ENCODE measurements around the gene HIPK2. TPM values are rescaled to one million over a fixed set of nuclear protein-coding genes. Genes with fewer than 3 reads are reported as not detected.

Gene HIPK2
- total RNA-seq, 4 donors from 2014 or later = 16.6 to 60.2 (median 35.1) TPM

- TF ChIP-seq CTCF (IDR thresholded peaks at IDR 0.05) (no peak), POLR2A (IDR thresholded peaks at IDR 0.05) (no peak)
- Histone ChIP-seq H3K4me1 (peaks cover 0 to 6% (median 3%) of the 10 kb centered on the region in 4 donors), H3K9me3 (no peaks in the 10 kb centered on the region), H3K36me3 (peaks cover 0 to 7% (median 0%) of the 10 kb centered on the region in 3 donors), H3K27me3 (no peaks in the 10 kb centered on the region), H3K4me3 (no peak overlapping the region), H3K27ac (no peak overlapping the region)
- DNase-seq = no peak
Observed at GRCh38 chr7:139640681-139641080, 137.1 kb downstream of the HIPK2 start.

- TF ChIP-seq POLR2A (IDR thresholded peaks at IDR 0.05) = no peak
- TF ChIP-seq CTCF (IDR thresholded peaks at IDR 0.05) = no peak
- Histone ChIP-seq H3K4me3 (no peak overlapping the region), H3K27ac (no peak overlapping the region), H3K36me3 (peaks cover 0 to 7% (median 0%) of the 10 kb centered on the region in 3 donors), H3K9me3 (no peaks in the 10 kb centered on the region), H3K27me3 (no peaks in the 10 kb centered on the region), H3K4me1 (peaks cover 0 to 6% (median 3%) of the 10 kb centered on the region in 4 donors)
- no peak for DNase-seq
Observed at GRCh38 chr7:139639563-139639962, 138.2 kb downstream of the HIPK2 start.

GRCh38 chr7:139635526-139636302 lies 142.1 kb downstream of the HIPK2 start:
- Histone ChIP-seq H3K9me3 (no peaks in the 10 kb centered on the region), H3K27me3 (no peaks in the 10 kb centered on the region), H3K4me3 (no peak overlapping the region), H3K36me3 (peaks cover 0 to 8% (median 0%) of the 10 kb centered on the region in 3 donors), H3K27ac (no peak overlapping the region), H3K4me1 (no peaks in the 10 kb centered on the region)
- no peak for DNase-seq
- TF ChIP-seq CTCF (IDR thresholded peaks at IDR 0.05) (no peak), POLR2A (IDR thresholded peaks at IDR 0.05) (no peak)

GRCh38 chr7:139634087-139634486 lies 143.7 kb downstream of the HIPK2 start:
- no peak overlapping the region for H3K4me3 ChIP-seq
- peak in 1 of 3 donors; percentile 42 for DNase-seq
- H3K4me1 ChIP-seq = no peaks in the 10 kb centered on the region
- no peaks in the 10 kb centered on the region for H3K27me3 ChIP-seq
- H3K36me3 ChIP-seq = peaks cover 0 to 21% (median 0%) of the 10 kb centered on the region in 3 donors
- TF ChIP-seq CTCF (IDR thresholded peaks at IDR 0.05) (no peak), POLR2A (IDR thresholded peaks at IDR 0.05) (no peak)
- H3K27ac ChIP-seq = no peak overlapping the region
- H3K9me3 ChIP-seq = no peaks in the 10 kb centered on the region

GRCh38 chr7:139631520-139632031 lies 146.2 kb downstream of the HIPK2 start:
- Histone ChIP-seq H3K4me1 (no peaks in the 10 kb centered on the region), H3K4me3 (no peak overlapping the region), H3K36me3 (peaks cover 0 to 38% (median 0%) of the 10 kb centered on the region in 3 donors), H3K27me3 (no peaks in the 10 kb centered on the region), H3K9me3 (no peaks in the 10 kb centered on the region), H3K27ac (no peak overlapping the region)
- peak in 1 of 3 donors; percentile 4 for DNase-seq
- no peak for TF ChIP-seq CTCF (IDR thresholded peaks at IDR 0.05)
- TF ChIP-seq POLR2A (IDR thresholded peaks at IDR 0.05) = no peak
